Naive thymus-derived CD8-positive, alpha-beta T cell (primary cell): ENCODE results near the gene SLC35G3. TPM values are rescaled to one million over a fixed set of nuclear protein-coding genes. Genes with fewer than 3 reads are reported as not detected.
"Not testable (repeated sequence)": the region's sequence is repeated elsewhere in the genome, so short reads cannot be mapped to it uniquely, and the experiment has no call there.

ENCODE experiments used
- ATAC-seq, 2 donors: fragments of 150-1000 bp; cut with Tn5 transposase in 1 of 2; sonication (Bioruptor Pico), chemical (Tn5 transposase) in 1 of 2; 1 replicate in 1 of 2; 2 replicates in 1 of 2; pipeline ENCODE4 v1.10.0; 2021; ENCODE audit warnings: mild to moderate bottlenecking in 2 of 2, moderate library complexity in 2 of 2
- POLR2A ChIA-PET: fragments of 350-600 bp; sonication (Branson Sonifier 250); formaldehyde crosslinking; loops from one replicate; lab custom pipeline; 2021; ENCODE audit warnings: antibody characterized with exemption; lab: Charles Lee
- DNase-seq, 10 donors: peaks; one replicate each; pipeline versions ENCODE4 v3.0.0 to v3.0.0-alpha.2; 2020 to 2022
- H3K27ac Mint-ChIP-seq, 10 donors: one replicate each; pipeline ENCODE4 v1.8.0; 2020 to 2022; ENCODE audit warnings: mild to moderate bottlenecking in 10 of 10, mixed read lengths in 10 of 10, moderate library complexity in 4 of 10, inconsistent platforms in 1 of 10
- H3K27me3 Mint-ChIP-seq, 5 donors: one replicate each; pipeline ENCODE4 v1.8.0; 2021 to 2022; ENCODE audit warnings: mixed read lengths in 5 of 5
- H3K36me3 Mint-ChIP-seq, 3 donors: one replicate each; pipeline ENCODE4 v1.8.0; 2020 to 2022; ENCODE audit warnings: mixed read lengths in 3 of 3, mild to moderate bottlenecking in 2 of 3, inconsistent platforms in 1 of 3
- H3K4me1 Mint-ChIP-seq, 4 donors: one replicate each; pipeline ENCODE4 v1.8.0; 2021 to 2022; ENCODE audit warnings: mixed read lengths in 4 of 4
- H3K4me3 Mint-ChIP-seq, 10 donors: one replicate each; pipeline ENCODE4 v1.8.0; 2020 to 2022; ENCODE audit warnings: mild to moderate bottlenecking in 10 of 10, mixed read lengths in 10 of 10, moderate library complexity in 6 of 10, inconsistent platforms in 1 of 10
- H3K9me3 Mint-ChIP-seq, 9 donors: one replicate each; pipeline ENCODE4 v1.8.0; 2020 to 2022; ENCODE audit warnings: mixed read lengths in 9 of 9, mild to moderate bottlenecking in 3 of 9, inconsistent platforms in 1 of 9, moderate library complexity in 1 of 9
- polyA plus RNA-seq, 3 donors: library from polyadenylated mRNA; unstranded; fragments of 300-500 nt; fragmentation: Illumina TruSeq; gene quantifications; one replicate each; pipeline ENCODE4 v1.2.3, GENCODE V29; 2021
- total RNA-seq, 8 experiments: library from RNA in 2 of 8; stranded (reverse) in 2 of 8; gene quantifications; one replicate each; pipeline ENCODE4 v1.2.3 and lab custom pipeline; 2021 to 2026

SLC35G3 gene
- total and polyA plus RNA-seq, 5 experiments from 2014 or later, result 0.15 to 0.47 (median 0.25) TPM; not detected in 1

- Mint-ChIP-seq H3K4me3 (peak overlapping the region in 1 of 10 donors; percentile 29), H3K27ac (peak overlapping the region in 4 of 10 donors; percentile 41 to 84 (median 70)), H3K36me3 (no peaks in the 10 kb centered on the region), H3K4me1 (peaks cover 43 to 87% (median 69%) of the 10 kb centered on the region in 4 donors), H3K27me3 (no peaks in the 10 kb centered on the region), H3K9me3 (no peaks in the 10 kb centered on the region)
- no peak for ATAC-seq
- no peak for DNase-seq
- POLR2A ChIA-PET, result interaction anchor here (1.2 to 11.0 kb wide), 3 partner anchors 8 to 58 kb away, joined by 3 to 102 read pairs (median 17); partner anchors contain the start of gene SLFN5
Observed at GRCh38 chr17:35183332-35183731, 10.9 kb downstream of the SLC35G3 start.

GRCh38 chr17:35179379-35179778, 14.8 kb downstream of the SLC35G3 start:
- Mint-ChIP-seq H3K4me1 (peaks cover 44 to 89% (median 71%) of the 10 kb centered on the region in 4 donors), H3K27ac (peak overlapping the region in 7 of 10 donors; percentile 25 to 88 (median 58)), H3K4me3 (peak overlapping the region in 1 of 10 donors; percentile 19)
- POLR2A ChIA-PET, result interaction anchor here (0.7 to 11.0 kb wide), 4 partner anchors 34 to 105 kb away, joined by 4 to 102 read pairs (median 10); partner anchors contain the start of gene SLFN5
- H3K9me3 Mint-ChIP-seq, H3K27me3 Mint-ChIP-seq, ATAC-seq, H3K36me3 Mint-ChIP-seq, DNase-seq: not testable (repeated sequence)

- DNase-seq (no peak), ATAC-seq (no peak)
- Mint-ChIP-seq H3K4me1 (peaks cover 35 to 90% (median 71%) of the 10 kb centered on the region in 4 donors), H3K27ac (peak overlapping the region; percentile 88 to 99 (median 93)), H3K36me3 (peaks cover 0 to 2% (median 0%) of the 10 kb centered on the region in 3 donors), H3K4me3 (peak overlapping the region in 8 of 10 donors; percentile 27 to 90 (median 75)), H3K27me3 (peaks cover 0 to 2% (median 0%) of the 10 kb centered on the region in 5 donors), H3K9me3 (peaks cover 0 to 5% (median 0%) of the 10 kb centered on the region in 9 donors)
- POLR2A ChIA-PET, result interaction anchor here (0.6 to 11.0 kb wide), 7 partner anchors 11 to 361 kb away, joined by 3 to 102 read pairs (median 5); partner anchors contain the start of genes SLFN12L and SLFN5
Observed at GRCh38 chr17:35176897-35177296, 17.3 kb downstream of the SLC35G3 start.

GRCh38 chr17:35175638-35176415, 18.4 kb downstream of the SLC35G3 start:
- peaks cover 37 to 91% (median 79%) of the 10 kb centered on the region in 4 donors for H3K4me1 Mint-ChIP-seq
- DNase-seq (no peak), ATAC-seq (no peak)
- H3K27me3 Mint-ChIP-seq, result peaks cover 0 to 2% (median 0%) of the 10 kb centered on the region in 5 donors
- H3K36me3 Mint-ChIP-seq, result peaks cover 0 to 2% (median 0%) of the 10 kb centered on the region in 3 donors
- H3K9me3 Mint-ChIP-seq, result peaks cover 0 to 5% (median 0%) of the 10 kb centered on the region in 9 donors
- H3K27ac Mint-ChIP-seq, result peak overlapping the region; percentile 77 to 99 (median 92)
- H3K4me3 Mint-ChIP-seq, result peak overlapping the region in 6 of 10 donors; percentile 6 to 87 (median 52)
- POLR2A ChIA-PET, result interaction anchor here (0.6 to 11.0 kb wide), 9 partner anchors 8 to 365 kb away, joined by 3 to 102 read pairs (median 3); partner anchors contain the start of genes SLFN12L and SLFN5

GRCh38 chr17:35174835-35175334, 19.3 kb downstream of the SLC35G3 start:
- Mint-ChIP-seq H3K4me3 (peak overlapping the region in 6 of 10 donors; percentile 18 to 80 (median 40)), H3K36me3 (peaks cover 0 to 2% (median 0%) of the 10 kb centered on the region in 3 donors), H3K4me1 (peaks cover 34 to 82% (median 72%) of the 10 kb centered on the region in 4 donors), H3K27ac (peak overlapping the region; percentile 23 to 99 (median 85)), H3K27me3 (peaks cover 0 to 2% (median 0%) of the 10 kb centered on the region in 5 donors), H3K9me3 (peaks cover 0 to 5% (median 0%) of the 10 kb centered on the region in 9 donors)
- ATAC-seq (no peak), DNase-seq (no peak)
- POLR2A ChIA-PET, result interaction anchor here (0.6 to 11.0 kb wide), 10 partner anchors 9 to 366 kb away, joined by 3 to 102 read pairs (median 4); partner anchors contain the start of genes SLFN12L and SLFN5

GRCh38 chr17:35172321-35172720, 21.9 kb downstream of the SLC35G3 start:
- Mint-ChIP-seq H3K27ac (peak overlapping the region; percentile 52 to 96 (median 87)), H3K4me3 (peak overlapping the region in 6 of 10 donors; percentile 22 to 47 (median 34)), H3K4me1 (peaks cover 28 to 60% (median 56%) of the 10 kb centered on the region in 4 donors)
- DNase-seq, H3K36me3 Mint-ChIP-seq, H3K9me3 Mint-ChIP-seq, ATAC-seq, H3K27me3 Mint-ChIP-seq: not testable (repeated sequence)
- POLR2A ChIA-PET, result interaction anchor here (0.6 to 4.1 kb wide), 9 partner anchors 24 to 365 kb away, joined by 3 to 21 read pairs (median 5); partner anchors contain the start of genes SLFN12L and SLFN5

GRCh38 chr17:35171834-35172233, 22.4 kb downstream of the SLC35G3 start:
- peaks cover 24 to 55% (median 51%) of the 10 kb centered on the region in 4 donors for H3K4me1 Mint-ChIP-seq
- peak overlapping the region; percentile 48 to 84 (median 60) for H3K4me3 Mint-ChIP-seq
- ATAC-seq (peak; percentile 74 to 77), DNase-seq (peak in 2 of 10 donors; percentile 66 to 69)
- no peaks in the 10 kb centered on the region for H3K9me3 Mint-ChIP-seq
- POLR2A ChIA-PET, result interaction anchor here (0.7 to 4.6 kb wide), 10 partner anchors 11 to 368 kb away, joined by 3 to 29 read pairs (median 8); partner anchors contain the start of genes SLFN12L and SLFN5
- H3K27me3 Mint-ChIP-seq, result no peaks in the 10 kb centered on the region
- H3K36me3 Mint-ChIP-seq, result no peaks in the 10 kb centered on the region
- H3K27ac Mint-ChIP-seq, result peak overlapping the region; percentile 55 to 96 (median 91)

- ATAC-seq, result peak; percentile 79 to 87
- Mint-ChIP-seq H3K27me3 (no peaks in the 10 kb centered on the region), H3K27ac (peak overlapping the region; percentile 55 to 96 (median 91)), H3K4me1 (peaks cover 23 to 51% (median 48%) of the 10 kb centered on the region in 4 donors), H3K9me3 (no peaks in the 10 kb centered on the region), H3K36me3 (no peaks in the 10 kb centered on the region), H3K4me3 (peak overlapping the region; percentile 48 to 84 (median 60))
- DNase-seq, result peak in 8 of 10 donors; percentile 13 to 79 (median 49)
- POLR2A ChIA-PET, result interaction anchor here (0.6 to 4.6 kb wide), 10 partner anchors 10 to 407 kb away, joined by 3 to 29 read pairs (median 7); partner anchors contain the start of genes PEX12 and SLFN5
Observed at GRCh38 chr17:35170968-35171771, 23.0 kb downstream of the SLC35G3 start.

GRCh38 chr17:35169835-35170363, 24.3 kb downstream of the SLC35G3 start:
- H3K4me1 Mint-ChIP-seq, result peaks cover 18 to 46% (median 42%) of the 10 kb centered on the region in 4 donors
- no peaks in the 10 kb centered on the region for H3K9me3 Mint-ChIP-seq
- peak overlapping the region in 2 of 10 donors; percentile 45 to 73 for H3K27ac Mint-ChIP-seq
- no peaks in the 10 kb centered on the region for H3K36me3 Mint-ChIP-seq
- POLR2A ChIA-PET, result interaction anchor here (0.5 to 4.6 kb wide), 10 partner anchors 9 to 370 kb away, joined by 3 to 29 read pairs (median 4); partner anchors contain the start of gene SLFN5
- no peak overlapping the region for H3K4me3 Mint-ChIP-seq
- DNase-seq (no peak), ATAC-seq (no peak)
- H3K27me3 Mint-ChIP-seq, result no peaks in the 10 kb centered on the region

- ATAC-seq, result no peak
- POLR2A ChIA-PET, result interaction anchor here (0.7 to 4.6 kb wide), 4 partner anchors 47 to 579 kb away, joined by 3 to 29 read pairs (median 4); no protein-coding TSS in a partner anchor
Observed at GRCh38 chr17:35167666-35168065, 26.5 kb downstream of the SLC35G3 start.

GRCh38 chr17:35167046-35167445, 27.1 kb downstream of the SLC35G3 start:
- no peaks in the 10 kb centered on the region for H3K9me3 Mint-ChIP-seq
- no peak for ATAC-seq
- H3K27ac Mint-ChIP-seq, result peak overlapping the region in 2 of 10 donors; percentile 42 to 48
- H3K4me1 Mint-ChIP-seq, result peaks cover 21 to 37% (median 31%) of the 10 kb centered on the region in 4 donors
- DNase-seq, result no peak
- H3K4me3 Mint-ChIP-seq, result no peak overlapping the region
- no peaks in the 10 kb centered on the region for H3K36me3 Mint-ChIP-seq
- H3K27me3 Mint-ChIP-seq, result no peaks in the 10 kb centered on the region
- POLR2A ChIA-PET, result interaction anchor here (0.7 to 4.6 kb wide), 5 partner anchors 48 to 580 kb away, joined by 3 to 29 read pairs (median 4); no protein-coding TSS in a partner anchor

More at GRCh38 chr17:35167666-35168065, 26.5 kb downstream of the SLC35G3 start:
- H3K9me3 Mint-ChIP-seq, result no peaks in the 10 kb centered on the region
- no peaks in the 10 kb centered on the region for H3K36me3 Mint-ChIP-seq
- no peak overlapping the region for H3K4me3 Mint-ChIP-seq
- DNase-seq, result no peak
- peak overlapping the region in 1 of 10 donors; percentile 11 for H3K27ac Mint-ChIP-seq
- no peaks in the 10 kb centered on the region for H3K27me3 Mint-ChIP-seq
- peaks cover 19 to 37% (median 30%) of the 10 kb centered on the region in 4 donors for H3K4me1 Mint-ChIP-seq
